Kidney tubule cell (primary cell): ENCODE measurements around the gene DOC2B.
"Not testable (repeated sequence)": the region's sequence is repeated elsewhere in the genome, so short reads cannot be mapped to it uniquely, and the experiment has no call there.

Source experiments
- DNase-seq: peaks from one replicate; pipeline ENCODE4 v3.0.0-alpha.2; 2018; ENCODE audit warnings: low spot score

Gene DOC2B

GRCh38 chr17:144936-145670 is 36.3 kb downstream of the DOC2B start:
- no peak for DNase-seq

- DNase-seq, result peak; percentile 74
These were observed 37.6 kb downstream of the DOC2B start for GRCh38 chr17:143785-144281.

GRCh38 chr17:142876-143784 is 38.3 kb downstream of the DOC2B start:
- DNase-seq, result no peak

GRCh38 chr17:142102-142661 is 39.3 kb downstream of the DOC2B start:
- peak; percentile 30 for DNase-seq

- not testable (repeated sequence) for DNase-seq
These were observed 41.8 kb downstream of the DOC2B start for GRCh38 chr17:139401-140205.

- not testable (repeated sequence) for DNase-seq
These were observed 44.2 kb downstream of the DOC2B start, which contains the start of gene SCGB1C2 for GRCh38 chr17:137166-137807. TSS of gene SCGB1C2 (plus strand) at chr17:137569. CDS start at chr17:137591, 22 bp downstream.

- DNase-seq, result not testable (repeated sequence)
These were observed 44.9 kb downstream of the DOC2B start for GRCh38 chr17:136531-136930.

GRCh38 chr17:135895-136294 is 45.6 kb downstream of the DOC2B start:
- not testable (repeated sequence) for DNase-seq

- not testable (repeated sequence) for DNase-seq
These were observed 46.4 kb downstream of the DOC2B start for GRCh38 chr17:135022-135421.

- DNase-seq, result not testable (repeated sequence)
These were observed 47.1 kb downstream of the DOC2B start for GRCh38 chr17:134332-134785.

GRCh38 chr17:133932-134331 is 47.5 kb downstream of the DOC2B start:
- not testable (repeated sequence) for DNase-seq

GRCh38 chr17:118339-118917 is 63.0 kb downstream of the DOC2B start:
- peak; percentile 45 for DNase-seq

- peak; percentile 0 for DNase-seq
These were observed 68.3 kb downstream of the DOC2B start for GRCh38 chr17:113111-113510.
